ENCODE results near the gene MLLT6.
A peak's percentile ranks its signal among the peaks of the same experiment; 100 is the strongest.

MLLT6 gene

DNA sequence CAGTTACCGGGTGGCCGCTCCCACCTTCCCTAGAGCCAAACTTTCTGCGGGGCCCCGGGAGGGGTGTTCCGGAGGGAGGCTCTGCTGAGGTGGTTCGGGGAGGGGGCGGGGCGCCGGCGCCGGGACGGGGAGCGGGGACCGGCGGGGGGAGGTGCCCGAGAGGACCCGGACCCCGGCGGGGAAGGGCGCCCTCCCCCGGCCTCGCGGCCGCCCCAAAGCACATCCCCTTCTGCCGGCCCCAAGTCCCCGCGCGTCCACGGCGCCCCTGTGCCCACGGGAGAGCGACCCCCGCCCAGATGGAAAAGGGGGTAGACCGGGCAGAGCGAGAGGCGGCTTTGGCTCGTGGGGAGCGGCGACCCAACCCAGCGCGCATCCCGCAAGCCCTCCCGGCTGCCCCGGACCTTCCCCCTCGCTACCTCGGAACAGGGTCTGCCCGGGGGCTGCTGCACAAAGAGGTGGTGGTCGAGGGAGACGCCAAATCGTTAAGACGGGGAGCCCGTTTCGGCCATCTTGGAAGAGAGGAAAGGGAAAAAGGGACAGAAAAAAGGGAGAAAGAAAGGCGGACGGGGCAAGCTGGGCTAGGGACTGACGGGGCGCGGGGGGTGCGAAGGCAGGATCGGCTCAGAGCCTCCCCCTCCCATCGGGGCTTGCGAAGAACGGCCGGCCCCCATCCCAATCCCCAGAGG, 42.5 kb downstream of the MLLT6 start:
- TF ChIP-seq FOXP2 (optimal IDR thresholded peaks at IDR 0.05; ENCODE audit: borderline replicate concordance, extremely low read depth, extremely low read length, insufficient read depth) = no peak
- TF ChIP-seq TAF1 (IDR thresholded peaks at IDR 0.05; ENCODE audit: borderline replicate concordance, insufficient read depth, low read length) = 0 out of 2 replicates have a peak, but pooled peaks have one; percentile 19

GRCh38 chr17:38748149-38748891, 43.2 kb downstream of the MLLT6 start, which contains the start of gene PCGF2:
Gene PCGF2 (minus strand): TSS chr17:38748336. CDS start chr17:38740402, 7,934 bp downstream.
- TF ChIP-seq SIN3A (IDR thresholded peaks at IDR 0.05; ENCODE audit: borderline replicate concordance, insufficient read depth, low read length) (no peak; the same call in 1 of the 2 replicates), POLR2AphosphoS5 (IDR thresholded peaks at IDR 0.05; ENCODE audit: low read depth, low read length) (peak; percentile 68), TAF1 (IDR thresholded peaks at IDR 0.05; ENCODE audit: borderline replicate concordance, insufficient read depth, low read length) (peak; percentile 68; the same call in 1 of the 2 replicates), FOXP2 (optimal IDR thresholded peaks at IDR 0.05; ENCODE audit: borderline replicate concordance, extremely low read depth, extremely low read length, insufficient read depth) (peak; percentile 53)
- TF ChIP-seq, protein P1, sequence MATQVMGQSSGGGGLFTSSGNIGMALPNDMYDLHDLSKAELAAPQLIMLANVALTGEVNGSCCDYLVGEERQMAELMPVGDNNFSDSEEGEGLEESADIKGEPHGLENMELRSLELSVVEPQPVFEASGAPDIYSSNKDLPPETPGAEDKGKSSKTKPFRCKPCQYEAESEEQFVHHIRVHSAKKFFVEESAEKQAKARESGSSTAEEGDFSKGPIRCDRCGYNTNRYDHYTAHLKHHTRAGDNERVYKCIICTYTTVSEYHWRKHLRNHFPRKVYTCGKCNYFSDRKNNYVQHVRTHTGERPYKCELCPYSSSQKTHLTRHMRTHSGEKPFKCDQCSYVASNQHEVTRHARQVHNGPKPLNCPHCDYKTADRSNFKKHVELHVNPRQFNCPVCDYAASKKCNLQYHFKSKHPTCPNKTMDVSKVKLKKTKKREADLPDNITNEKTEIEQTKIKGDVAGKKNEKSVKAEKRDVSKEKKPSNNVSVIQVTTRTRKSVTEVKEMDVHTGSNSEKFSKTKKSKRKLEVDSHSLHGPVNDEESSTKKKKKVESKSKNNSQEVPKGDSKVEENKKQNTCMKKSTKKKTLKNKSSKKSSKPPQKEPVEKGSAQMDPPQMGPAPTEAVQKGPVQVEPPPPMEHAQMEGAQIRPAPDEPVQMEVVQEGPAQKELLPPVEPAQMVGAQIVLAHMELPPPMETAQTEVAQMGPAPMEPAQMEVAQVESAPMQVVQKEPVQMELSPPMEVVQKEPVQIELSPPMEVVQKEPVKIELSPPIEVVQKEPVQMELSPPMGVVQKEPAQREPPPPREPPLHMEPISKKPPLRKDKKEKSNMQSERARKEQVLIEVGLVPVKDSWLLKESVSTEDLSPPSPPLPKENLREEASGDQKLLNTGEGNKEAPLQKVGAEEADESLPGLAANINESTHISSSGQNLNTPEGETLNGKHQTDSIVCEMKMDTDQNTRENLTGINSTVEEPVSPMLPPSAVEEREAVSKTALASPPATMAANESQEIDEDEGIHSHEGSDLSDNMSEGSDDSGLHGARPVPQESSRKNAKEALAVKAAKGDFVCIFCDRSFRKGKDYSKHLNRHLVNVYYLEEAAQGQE (IDR thresholded peaks at IDR 0.05; ENCODE audit: insufficient read depth in 1 of 2, low read depth in 2 of 2, low read length in 2 of 2) = 0 out of 4 replicates have a peak, but pooled peaks of 1 of the 2 experiments have one; percentile 42

DNA sequence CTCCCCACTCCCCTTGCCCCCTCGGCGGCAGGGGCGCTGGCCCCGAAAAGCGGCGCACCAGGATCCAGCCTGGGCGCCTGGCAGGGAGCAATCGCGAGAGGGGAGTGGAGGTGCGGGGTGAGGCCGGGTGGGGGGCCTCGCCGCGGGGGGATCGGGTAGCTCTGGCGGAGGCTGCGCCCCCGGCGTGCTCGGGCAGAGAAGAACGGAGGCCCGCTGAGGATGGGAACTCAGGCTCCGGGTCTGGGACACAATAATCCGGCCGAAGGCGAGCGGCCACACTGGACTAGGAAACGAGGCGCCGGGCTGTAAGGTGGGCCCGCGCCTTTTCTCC, 43.8 kb downstream of the MLLT6 start:
- peak; percentile 30 for TF ChIP-seq FOXP2 (optimal IDR thresholded peaks at IDR 0.05; ENCODE audit: borderline replicate concordance, extremely low read depth, extremely low read length, insufficient read depth)
- no peak for TF ChIP-seq POLR2AphosphoS5 (IDR thresholded peaks at IDR 0.05; ENCODE audit: low read depth, low read length)

- TF ChIP-seq, protein P1 (IDR thresholded peaks at IDR 0.05; ENCODE audit: insufficient read depth in 1 of 2, low read depth in 2 of 2, low read length in 2 of 2) = 0 out of 4 replicates have a peak, but pooled peaks have one; percentile 22 to 61
- peak; percentile 91 for TF ChIP-seq TAF1 (IDR thresholded peaks at IDR 0.05; ENCODE audit: borderline replicate concordance, insufficient read depth, low read length)
- TF ChIP-seq SIN3A (IDR thresholded peaks at IDR 0.05; ENCODE audit: borderline replicate concordance, insufficient read depth, low read length) = no peak
- TF ChIP-seq POLR2AphosphoS5 (IDR thresholded peaks at IDR 0.05; ENCODE audit: low read depth, low read length) = peak; percentile 96
- peak; percentile 78 for TF ChIP-seq FOXP2 (optimal IDR thresholded peaks at IDR 0.05; ENCODE audit: borderline replicate concordance, extremely low read depth, extremely low read length, insufficient read depth)
Observed at GRCh38 chr17:38749223-38750043, 44.4 kb downstream of the MLLT6 start.

GRCh38 chr17:38750044-38750311, 44.9 kb downstream of the MLLT6 start:
- no peak for TF ChIP-seq SIN3A (IDR thresholded peaks at IDR 0.05; ENCODE audit: borderline replicate concordance, insufficient read depth, low read length)
- no peak for TF ChIP-seq TAF1 (IDR thresholded peaks at IDR 0.05; ENCODE audit: borderline replicate concordance, insufficient read depth, low read length)

- TF ChIP-seq POLR2AphosphoS5 (IDR thresholded peaks at IDR 0.05; ENCODE audit: low read depth, low read length) = no peak
- TF ChIP-seq TAF1 (IDR thresholded peaks at IDR 0.05; ENCODE audit: borderline replicate concordance, insufficient read depth, low read length) = no peak
- TF ChIP-seq FOXP2 (optimal IDR thresholded peaks at IDR 0.05; ENCODE audit: borderline replicate concordance, extremely low read depth, extremely low read length, insufficient read depth) = no peak
- TF ChIP-seq, protein P1 (IDR thresholded peaks at IDR 0.05; ENCODE audit: insufficient read depth in 1 of 2, low read depth in 2 of 2, low read length in 2 of 2) = no peak
- no peak for TF ChIP-seq SIN3A (IDR thresholded peaks at IDR 0.05; ENCODE audit: borderline replicate concordance, insufficient read depth, low read length)
Observed at GRCh38 chr17:38750312-38751121, 45.4 kb downstream of the MLLT6 start.
